ENCODE data around the gene FBXL16. TPM values are rescaled to one million over a fixed set of nuclear protein-coding genes. Genes with fewer than 3 reads are reported as not detected.

FBXL16 gene
- total and polyA plus RNA-seq, 2 of the 13 experiments (the other 11 are each of a cell fraction or from before 2014, with no cell fraction given): 0.22 to 2.0 TPM

DNA sequence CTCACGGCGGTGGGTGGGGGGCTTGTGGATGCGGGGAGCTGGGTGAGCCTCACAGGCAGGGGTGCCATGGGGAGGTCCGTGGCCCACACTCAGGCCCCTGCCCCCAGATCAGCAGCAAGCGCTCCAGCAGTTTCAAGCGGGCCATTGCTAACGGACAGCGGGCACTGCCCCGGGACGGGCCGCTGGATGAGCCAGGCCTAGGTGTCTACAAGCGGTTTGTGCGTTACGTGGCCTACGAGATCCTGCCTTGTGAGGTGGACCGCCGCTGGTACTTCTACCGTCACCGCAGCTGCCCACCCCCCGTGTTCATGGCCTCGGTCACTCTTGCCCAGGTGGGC lies 29.1 kb downstream of the FBXL16 start:
- no peak overlapping the region for H3K9ac ChIP-seq (ENCODE audit: insufficient read depth, low read depth, low read length)
- intact Hi-C loops (cut with micrococcal nuclease; ENCODE audit: unreplicated experiment): no loop called here
- no peaks in the 10 kb centered on the region for H3K9me3 ChIP-seq (ENCODE audit: low read length)
- BruUV-seq (replicated peaks): no TSS peak
- ATAC-seq (no peak), FAIRE-seq (no peak), DNase-seq (ENCODE audit: low spot score) (no peak)
- no peaks in the 10 kb centered on the region; a peak in 1 of 5 replicates for H3K27me3 ChIP-seq (ENCODE audit: control insufficient read depth in 1 of 2, insufficient read depth in 2 of 2, low read length in 2 of 2)
- WGBS (ENCODE audit: low lambda C conversion rate): 91% methylated on average over 4 of the region's 21 CpGs
- in situ Hi-C loops (cut with HindIII; ENCODE audit: extremely low pct_ligation_motif_present, low pct_unique_long_range_greater_than_20kb): no loop called here
- H3K4me1 ChIP-seq (ENCODE audit: insufficient read depth, low read length): peaks cover 41% of the 10 kb centered on the region
- TF ChIP-seq ZBTB38 (CRISPR knock-in tag; IDR thresholded peaks at IDR 0.05): peak; percentile 11; the same call in 1 of the 2 replicates
- TF ChIP-seq, protein P1, sequence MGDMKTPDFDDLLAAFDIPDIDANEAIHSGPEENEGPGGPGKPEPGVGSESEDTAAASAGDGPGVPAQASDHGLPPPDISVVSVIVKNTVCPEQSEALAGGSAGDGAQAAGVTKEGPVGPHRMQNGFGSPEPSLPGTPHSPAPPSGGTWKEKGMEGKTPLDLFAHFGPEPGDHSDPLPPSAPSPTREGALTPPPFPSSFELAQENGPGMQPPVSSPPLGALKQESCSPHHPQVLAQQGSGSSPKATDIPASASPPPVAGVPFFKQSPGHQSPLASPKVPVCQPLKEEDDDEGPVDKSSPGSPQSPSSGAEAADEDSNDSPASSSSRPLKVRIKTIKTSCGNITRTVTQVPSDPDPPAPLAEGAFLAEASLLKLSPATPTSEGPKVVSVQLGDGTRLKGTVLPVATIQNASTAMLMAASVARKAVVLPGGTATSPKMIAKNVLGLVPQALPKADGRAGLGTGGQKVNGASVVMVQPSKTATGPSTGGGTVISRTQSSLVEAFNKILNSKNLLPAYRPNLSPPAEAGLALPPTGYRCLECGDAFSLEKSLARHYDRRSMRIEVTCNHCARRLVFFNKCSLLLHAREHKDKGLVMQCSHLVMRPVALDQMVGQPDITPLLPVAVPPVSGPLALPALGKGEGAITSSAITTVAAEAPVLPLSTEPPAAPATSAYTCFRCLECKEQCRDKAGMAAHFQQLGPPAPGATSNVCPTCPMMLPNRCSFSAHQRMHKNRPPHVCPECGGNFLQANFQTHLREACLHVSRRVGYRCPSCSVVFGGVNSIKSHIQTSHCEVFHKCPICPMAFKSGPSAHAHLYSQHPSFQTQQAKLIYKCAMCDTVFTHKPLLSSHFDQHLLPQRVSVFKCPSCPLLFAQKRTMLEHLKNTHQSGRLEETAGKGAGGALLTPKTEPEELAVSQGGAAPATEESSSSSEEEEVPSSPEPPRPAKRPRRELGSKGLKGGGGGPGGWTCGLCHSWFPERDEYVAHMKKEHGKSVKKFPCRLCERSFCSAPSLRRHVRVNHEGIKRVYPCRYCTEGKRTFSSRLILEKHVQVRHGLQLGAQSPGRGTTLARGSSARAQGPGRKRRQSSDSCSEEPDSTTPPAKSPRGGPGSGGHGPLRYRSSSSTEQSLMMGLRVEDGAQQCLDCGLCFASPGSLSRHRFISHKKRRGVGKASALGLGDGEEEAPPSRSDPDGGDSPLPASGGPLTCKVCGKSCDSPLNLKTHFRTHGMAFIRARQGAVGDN (CRISPR knock-in tag; IDR thresholded peaks at IDR 0.05): 0 out of 2 replicates have a peak, but pooled peaks have one; percentile 1
- TF ChIP-seq AGO2 (optimal IDR thresholded peaks at IDR 0.05; ENCODE audit: low read depth, low read length): peak; percentile 27
- 0 out of 2 replicates have a peak, but pooled peaks have one; percentile 6 for TF ChIP-seq ZSCAN25 (CRISPR knock-in tag; IDR thresholded peaks at IDR 0.05)
- 0 out of 2 replicates have a peak, but pooled peaks have one; percentile 58 for TF ChIP-seq AKAP8 (CRISPR knock-in tag; IDR thresholded peaks at IDR 0.05)
- TF ChIP-seq, protein P2, sequence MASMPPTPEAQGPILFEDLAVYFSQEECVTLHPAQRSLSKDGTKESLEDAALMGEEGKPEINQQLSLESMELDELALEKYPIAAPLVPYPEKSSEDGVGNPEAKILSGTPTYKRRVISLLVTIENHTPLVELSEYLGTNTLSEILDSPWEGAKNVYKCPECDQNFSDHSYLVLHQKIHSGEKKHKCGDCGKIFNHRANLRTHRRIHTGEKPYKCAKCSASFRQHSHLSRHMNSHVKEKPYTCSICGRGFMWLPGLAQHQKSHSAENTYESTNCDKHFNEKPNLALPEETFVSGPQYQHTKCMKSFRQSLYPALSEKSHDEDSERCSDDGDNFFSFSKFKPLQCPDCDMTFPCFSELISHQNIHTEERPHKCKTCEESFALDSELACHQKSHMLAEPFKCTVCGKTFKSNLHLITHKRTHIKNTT (CRISPR knock-in tag; IDR thresholded peaks at IDR 0.05): no peak
- no peak for TF ChIP-seq MEIS1 (CRISPR knock-in tag; IDR thresholded peaks at IDR 0.05; ENCODE audit: borderline replicate concordance)
- TF ChIP-seq, protein P3, sequence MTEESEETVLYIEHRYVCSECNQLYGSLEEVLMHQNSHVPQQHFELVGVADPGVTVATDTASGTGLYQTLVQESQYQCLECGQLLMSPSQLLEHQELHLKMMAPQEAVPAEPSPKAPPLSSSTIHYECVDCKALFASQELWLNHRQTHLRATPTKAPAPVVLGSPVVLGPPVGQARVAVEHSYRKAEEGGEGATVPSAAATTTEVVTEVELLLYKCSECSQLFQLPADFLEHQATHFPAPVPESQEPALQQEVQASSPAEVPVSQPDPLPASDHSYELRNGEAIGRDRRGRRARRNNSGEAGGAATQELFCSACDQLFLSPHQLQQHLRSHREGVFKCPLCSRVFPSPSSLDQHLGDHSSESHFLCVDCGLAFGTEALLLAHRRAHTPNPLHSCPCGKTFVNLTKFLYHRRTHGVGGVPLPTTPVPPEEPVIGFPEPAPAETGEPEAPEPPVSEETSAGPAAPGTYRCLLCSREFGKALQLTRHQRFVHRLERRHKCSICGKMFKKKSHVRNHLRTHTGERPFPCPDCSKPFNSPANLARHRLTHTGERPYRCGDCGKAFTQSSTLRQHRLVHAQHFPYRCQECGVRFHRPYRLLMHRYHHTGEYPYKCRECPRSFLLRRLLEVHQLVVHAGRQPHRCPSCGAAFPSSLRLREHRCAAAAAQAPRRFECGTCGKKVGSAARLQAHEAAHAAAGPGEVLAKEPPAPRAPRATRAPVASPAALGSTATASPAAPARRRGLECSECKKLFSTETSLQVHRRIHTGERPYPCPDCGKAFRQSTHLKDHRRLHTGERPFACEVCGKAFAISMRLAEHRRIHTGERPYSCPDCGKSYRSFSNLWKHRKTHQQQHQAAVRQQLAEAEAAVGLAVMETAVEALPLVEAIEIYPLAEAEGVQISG (CRISPR knock-in tag; IDR thresholded peaks at IDR 0.05): no peak
- no peak for TF ChIP-seq RFX5 (IDR thresholded peaks at IDR 0.05; ENCODE audit: low read depth, low read length)
- no peak for TF ChIP-seq RXRA (CRISPR knock-in tag; IDR thresholded peaks at IDR 0.05)
- TF ChIP-seq HNRNPL (IDR thresholded peaks at IDR 0.05; ENCODE audit: low read depth, low read length): peak; percentile 68; the same call in 1 of the 2 replicates
- 0 out of 2 replicates have a peak, but pooled peaks have one; percentile 5 for TF ChIP-seq KDM5B (CRISPR knock-in tag; IDR thresholded peaks at IDR 0.05; ENCODE audit: borderline replicate concordance)
- peak; percentile 21 for TF ChIP-seq AGO1 (IDR thresholded peaks at IDR 0.05; ENCODE audit: low read depth, low read length, poor library complexity, severe bottlenecking)
- 0 out of 2 replicates have a peak, but pooled peaks cover 3% of the 10 kb centered on the region for H4K20me1 ChIP-seq (ENCODE audit: insufficient read depth, low read length)
- peak overlapping the region; percentile 60 for H3K27ac ChIP-seq (ENCODE audit: extremely low read length, insufficient read depth, low read length)
- ChIA-PET CTCF (ENCODE audit: low intra/inter-chr PET ratio, low total read pairs) (no interaction called here), POLR2A (interaction anchor here (0.8 to 1.9 kb wide), 4 partner anchors 9 to 27 kb away, joined by 3 to 12 read pairs (median 6); partner anchors contain the start of genes RHOT2, WDR24 and WDR90)
- H3K4me2 ChIP-seq (ENCODE audit: low read depth, low read length): peak overlapping the region; percentile 87; the same call in 1 of the 2 replicates
- peaks cover 12 to 22% of the 10 kb centered on the region in 2 experiments; a peak in 4 of 5 replicates for H3K36me3 ChIP-seq (replicated peaks in 1 of 2; ENCODE audit: control insufficient read depth in 1 of 2, insufficient read depth in 2 of 2, low read length in 2 of 2)
- peaks cover 8% of the 10 kb centered on the region for H3K79me2 ChIP-seq (ENCODE audit: insufficient read depth, low read length)
- no peak overlapping the region for H2AFZ ChIP-seq (ENCODE audit: low read length)
- H3K4me3 ChIP-seq (replicated peaks in 1 of 3; ENCODE audit: insufficient read depth in 1 of 3, low read depth in 2 of 3, low read length in 3 of 3): peak overlapping the region in 2 of 3 experiments; percentile 28 to 74; a peak in 2 of 6 replicates
